C4-2B (cell line): ENCODE results near the gene TPD52L1.

Experiments
- ZFX ChIP-seq: fragments of 450-650 bp; IDR thresholded peaks from 2 replicates; pipeline ENCODE4 v1.6.1; 2017
- TF ChIP-seq, protein P1 (sequence below): fragments of 450-650 bp; conservative IDR thresholded peaks from 2 replicates; pipeline ENCODE4 v1.5.1; 2017; ENCODE audit warnings: mild to moderate bottlenecking

DNA sequence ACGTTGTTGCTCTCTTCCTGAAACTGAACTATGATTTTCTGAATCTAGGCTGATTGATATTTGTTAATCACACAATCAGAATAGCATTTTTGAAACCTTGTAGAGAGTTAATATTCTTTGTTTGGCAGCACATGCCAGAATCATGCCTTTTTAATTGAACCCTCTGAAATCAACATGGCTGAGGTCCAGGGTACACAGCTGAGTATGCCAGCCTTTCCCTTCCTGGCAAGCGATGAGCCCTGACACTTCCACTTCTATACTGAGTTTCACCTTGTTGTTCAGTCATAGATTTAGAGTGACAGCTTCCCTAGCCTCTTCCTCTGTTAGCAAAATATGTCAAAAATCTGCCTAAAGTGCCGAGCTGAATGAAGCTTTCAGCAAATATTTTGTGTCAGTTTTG lies 141.4 kb downstream of the TPD52L1 start:
- TF ChIP-seq, protein P1, sequence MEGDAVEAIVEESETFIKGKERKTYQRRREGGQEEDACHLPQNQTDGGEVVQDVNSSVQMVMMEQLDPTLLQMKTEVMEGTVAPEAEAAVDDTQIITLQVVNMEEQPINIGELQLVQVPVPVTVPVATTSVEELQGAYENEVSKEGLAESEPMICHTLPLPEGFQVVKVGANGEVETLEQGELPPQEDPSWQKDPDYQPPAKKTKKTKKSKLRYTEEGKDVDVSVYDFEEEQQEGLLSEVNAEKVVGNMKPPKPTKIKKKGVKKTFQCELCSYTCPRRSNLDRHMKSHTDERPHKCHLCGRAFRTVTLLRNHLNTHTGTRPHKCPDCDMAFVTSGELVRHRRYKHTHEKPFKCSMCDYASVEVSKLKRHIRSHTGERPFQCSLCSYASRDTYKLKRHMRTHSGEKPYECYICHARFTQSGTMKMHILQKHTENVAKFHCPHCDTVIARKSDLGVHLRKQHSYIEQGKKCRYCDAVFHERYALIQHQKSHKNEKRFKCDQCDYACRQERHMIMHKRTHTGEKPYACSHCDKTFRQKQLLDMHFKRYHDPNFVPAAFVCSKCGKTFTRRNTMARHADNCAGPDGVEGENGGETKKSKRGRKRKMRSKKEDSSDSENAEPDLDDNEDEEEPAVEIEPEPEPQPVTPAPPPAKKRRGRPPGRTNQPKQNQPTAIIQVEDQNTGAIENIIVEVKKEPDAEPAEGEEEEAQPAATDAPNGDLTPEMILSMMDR: no peak
- no peak for TF ChIP-seq ZFX
